GM19043 (cell line): ENCODE data around the gene RERE.
"Not testable (repeated sequence)": the region's sequence is repeated elsewhere in the genome, so short reads cannot be mapped to it uniquely, and the experiment has no call there.

Source experiments
- ATAC-seq: cut with Tn5 transposase; IDR thresholded peaks from one replicate; pipeline ENCODE4 v1.9.1; 2021; ENCODE audit warnings: low read depth; ENCODE audit not compliant: unreplicated experiment

RERE gene

DNA sequence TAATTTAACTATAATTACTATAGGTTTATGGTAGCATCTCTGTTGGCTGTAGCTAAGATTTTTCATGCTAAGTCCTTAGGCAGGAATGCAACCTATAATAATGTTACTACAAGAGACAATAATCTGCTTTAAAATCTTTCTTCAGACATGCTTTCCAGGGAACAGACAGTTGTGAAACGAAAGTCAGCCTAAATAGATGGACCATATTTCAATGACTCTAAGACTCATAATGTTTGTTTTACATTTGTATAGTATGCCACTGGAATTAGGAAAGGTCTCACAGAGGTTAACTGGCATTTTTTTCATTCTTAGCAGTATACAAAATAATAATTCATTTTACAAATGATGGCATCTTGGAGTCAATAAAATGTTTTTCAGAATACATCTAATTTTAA, 8.1 kb downstream of the RERE start:
- ATAC-seq = no peak

DNA sequence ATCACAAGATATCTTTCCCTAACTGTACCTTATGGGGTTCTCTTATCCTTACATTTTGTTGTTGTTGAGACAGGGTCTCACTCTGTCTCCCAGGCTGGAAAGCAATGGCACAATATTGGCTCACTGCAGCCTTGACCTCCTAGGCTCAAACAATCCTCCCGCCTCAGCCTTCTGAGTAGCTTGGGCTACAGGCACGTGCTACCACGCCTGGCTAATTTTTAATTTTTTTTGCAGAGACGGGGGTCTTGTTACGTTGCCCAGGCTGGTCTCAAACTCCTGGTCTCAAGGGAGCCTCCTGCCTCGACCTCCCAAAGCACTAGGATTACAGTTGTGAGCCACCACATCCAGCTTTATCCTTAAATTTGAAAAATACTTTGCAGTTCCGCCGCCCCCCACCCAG, 10.4 kb downstream of the RERE start:
- no peak for ATAC-seq

- no peak for ATAC-seq
Observed at GRCh38 chr1:8800416-8800815, 17.0 kb downstream of the RERE start.

GRCh38 chr1:8797216-8797615, 20.2 kb downstream of the RERE start:
- no peak for ATAC-seq

DNA sequence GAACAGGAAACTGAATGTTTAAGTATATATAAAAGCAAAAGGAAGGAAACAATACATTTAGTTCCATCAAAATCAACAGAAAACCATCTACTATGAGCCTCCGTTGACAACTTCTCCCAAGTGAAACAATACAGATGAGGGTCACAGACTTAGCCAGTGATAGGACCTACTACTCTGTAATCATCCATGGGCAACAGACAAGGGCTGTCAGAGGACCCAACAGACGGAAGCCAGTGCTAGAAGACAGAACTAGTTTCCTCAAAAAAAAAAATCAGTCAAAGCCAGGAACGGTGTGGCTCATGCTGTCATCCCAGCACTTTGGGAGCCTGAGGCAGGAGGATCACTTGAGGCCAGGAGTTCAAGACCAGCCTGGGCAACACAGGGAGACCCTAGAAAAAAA, 20.6 kb downstream of the RERE start:
- no peak for ATAC-seq

DNA sequence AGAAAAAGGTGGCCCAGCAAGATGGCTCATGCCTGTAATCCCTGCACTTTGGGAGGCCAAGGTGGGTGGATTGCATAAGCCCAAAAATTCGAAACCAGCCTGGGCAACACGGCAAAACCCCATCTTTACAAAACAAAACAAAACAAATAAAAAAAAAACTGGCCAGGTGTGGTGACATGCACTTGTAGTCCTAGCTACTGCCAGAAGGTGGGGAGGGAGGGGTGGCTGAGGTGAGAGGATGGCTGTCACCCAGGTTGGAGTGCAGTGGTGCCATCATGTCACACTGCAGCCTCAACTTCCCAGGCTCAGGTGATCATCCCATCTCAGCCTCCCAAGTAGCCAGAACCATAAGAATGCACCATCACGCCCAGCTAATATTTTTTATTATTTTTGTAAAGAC, 22.8 kb downstream of the RERE start:
- ATAC-seq = no peak

GRCh38 chr1:8791819-8792218, 25.6 kb downstream of the RERE start:
- no peak for ATAC-seq

DNA sequence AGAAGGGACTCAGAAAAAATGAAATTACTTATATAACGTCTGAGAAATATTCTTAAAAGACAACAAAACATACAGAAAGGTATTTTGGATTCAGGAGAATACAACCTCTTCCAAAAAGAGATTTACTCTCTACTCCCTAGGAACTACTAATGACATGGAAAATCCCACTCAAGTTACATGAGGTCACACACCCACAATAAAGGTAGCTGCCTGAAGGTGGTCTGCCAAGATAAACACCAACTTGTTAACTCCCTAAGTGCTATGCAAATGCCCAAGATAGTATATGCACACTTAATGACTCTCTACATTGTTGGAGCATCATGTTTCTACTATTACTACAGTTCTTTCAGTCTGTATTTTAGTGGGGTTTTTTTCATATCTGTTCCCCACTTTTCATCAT, 26.5 kb downstream of the RERE start:
- no peak for ATAC-seq

DNA sequence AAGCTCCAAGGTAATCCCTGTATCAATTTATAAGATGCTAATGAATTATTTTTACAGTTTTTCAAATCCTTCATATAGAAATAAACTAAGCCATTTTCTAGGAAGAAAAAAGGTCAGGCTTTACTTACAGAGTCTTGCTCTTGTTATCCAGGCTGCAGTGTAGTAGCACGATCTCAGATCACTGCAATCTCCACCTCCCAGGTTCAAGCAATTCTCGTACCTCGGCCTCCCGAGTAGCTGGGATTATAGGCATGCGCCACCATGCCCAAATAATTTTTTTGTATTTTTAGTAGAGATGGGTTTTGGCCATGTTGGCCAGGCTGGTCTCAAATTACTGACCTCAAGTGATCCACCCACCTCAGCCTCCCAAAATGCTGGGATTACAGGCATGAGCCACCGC, 27.0 kb downstream of the RERE start:
- no peak for ATAC-seq

GRCh38 chr1:8789314-8790214, 27.9 kb downstream of the RERE start:
- ATAC-seq = no peak

DNA sequence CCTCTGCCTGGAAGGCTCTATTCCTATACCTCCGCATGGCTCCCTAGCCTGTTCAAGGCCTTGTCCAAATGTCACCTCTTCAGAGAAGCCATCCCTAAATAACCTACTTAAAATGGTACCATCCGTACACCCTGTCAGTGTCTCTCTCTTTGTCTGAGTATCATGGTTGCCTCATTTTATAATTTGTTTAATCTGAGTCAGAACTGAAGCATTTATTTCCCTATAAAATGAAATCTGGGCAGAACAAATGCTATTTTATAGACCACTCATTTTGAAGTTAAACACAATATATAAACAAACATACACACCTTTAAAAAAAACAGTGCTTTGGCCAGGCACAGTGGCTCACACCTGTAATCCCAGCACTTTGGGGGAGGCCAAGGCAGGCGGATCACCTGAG, 30.2 kb downstream of the RERE start:
- no peak for ATAC-seq

DNA sequence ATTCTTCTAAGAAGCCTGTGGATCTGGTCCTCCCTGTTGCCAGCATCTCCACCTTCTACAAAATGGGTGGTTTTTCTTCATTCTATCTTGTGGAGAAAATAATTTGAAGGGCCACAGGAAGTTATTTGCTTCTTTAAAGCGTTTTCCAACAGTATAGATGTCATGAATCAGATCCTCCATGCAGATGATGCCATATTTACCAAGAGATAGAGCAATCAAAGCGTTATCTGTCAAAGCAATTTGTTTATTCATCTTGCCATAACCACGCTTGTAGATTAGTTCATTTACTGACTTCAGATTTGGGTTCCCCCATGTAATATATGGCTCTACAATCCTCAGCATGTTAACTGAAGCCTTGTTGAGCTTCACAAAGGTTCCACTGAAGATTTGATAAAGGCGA, 31.2 kb downstream of the RERE start:
- not testable (repeated sequence) for ATAC-seq

DNA sequence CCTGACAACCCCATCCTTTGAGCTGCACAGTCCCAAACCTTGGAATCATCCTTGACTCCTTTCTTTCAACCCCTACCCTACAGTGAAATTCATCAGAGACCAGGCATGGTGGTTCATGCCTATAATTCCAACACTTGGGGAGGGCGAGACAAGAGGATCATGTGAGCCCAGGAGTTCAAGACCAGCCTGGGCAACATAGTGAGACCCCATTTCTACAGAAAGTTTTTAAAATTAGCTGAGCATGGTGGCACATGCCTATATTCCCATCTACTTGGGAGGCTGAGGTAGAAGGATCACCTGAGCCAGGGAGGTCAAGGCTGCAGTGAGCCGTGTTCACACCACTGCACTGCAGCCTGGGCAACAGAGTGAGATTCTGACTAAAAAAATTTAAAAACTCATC, 34.5 kb downstream of the RERE start:
- no peak for ATAC-seq

- ATAC-seq = no peak
Observed at GRCh38 chr1:8782001-8782620, 35.3 kb downstream of the RERE start.

GRCh38 chr1:8780405-8780804, 37.0 kb downstream of the RERE start:
- ATAC-seq = no peak

DNA sequence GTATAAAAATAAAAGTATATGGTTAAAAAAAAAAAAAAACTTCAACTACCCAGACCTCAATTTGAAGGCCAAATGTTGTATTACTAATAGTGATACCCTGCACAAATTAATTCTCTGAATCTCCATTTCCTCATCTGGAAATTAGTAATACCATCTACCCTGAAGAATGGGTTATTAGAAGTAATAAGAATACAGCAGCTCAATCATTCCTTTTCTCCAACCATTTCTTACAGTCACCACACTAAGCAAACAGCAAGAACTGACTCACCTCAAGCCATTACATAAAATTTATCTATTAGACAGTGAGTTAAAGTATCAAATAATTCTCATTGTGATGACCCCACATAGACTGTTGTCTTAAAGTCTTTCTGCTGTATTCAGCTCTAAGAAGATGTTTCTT, 39.6 kb downstream of the RERE start:
- no peak for ATAC-seq

DNA sequence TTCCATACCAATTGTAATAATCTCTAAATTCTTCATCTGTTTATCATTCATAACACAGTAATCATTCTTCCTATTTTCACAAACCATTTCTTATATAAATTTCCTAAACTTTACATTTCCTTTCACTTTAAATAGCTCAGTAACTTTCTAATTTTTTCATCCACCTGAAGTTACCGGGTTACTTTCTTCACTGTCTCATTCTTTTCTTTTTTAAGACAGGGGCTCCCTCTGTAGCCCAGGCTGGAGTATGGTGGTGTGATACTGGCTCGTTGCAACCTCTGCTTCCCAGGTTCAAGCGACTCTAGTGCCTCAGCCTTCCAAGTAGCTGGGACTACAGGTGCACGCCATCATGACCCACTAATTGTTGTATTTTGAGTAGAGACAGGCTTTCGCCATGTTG, 41.3 kb downstream of the RERE start:
- ATAC-seq = no peak

- no peak for ATAC-seq
Observed at GRCh38 chr1:8767006-8767405, 50.4 kb downstream of the RERE start.

DNA sequence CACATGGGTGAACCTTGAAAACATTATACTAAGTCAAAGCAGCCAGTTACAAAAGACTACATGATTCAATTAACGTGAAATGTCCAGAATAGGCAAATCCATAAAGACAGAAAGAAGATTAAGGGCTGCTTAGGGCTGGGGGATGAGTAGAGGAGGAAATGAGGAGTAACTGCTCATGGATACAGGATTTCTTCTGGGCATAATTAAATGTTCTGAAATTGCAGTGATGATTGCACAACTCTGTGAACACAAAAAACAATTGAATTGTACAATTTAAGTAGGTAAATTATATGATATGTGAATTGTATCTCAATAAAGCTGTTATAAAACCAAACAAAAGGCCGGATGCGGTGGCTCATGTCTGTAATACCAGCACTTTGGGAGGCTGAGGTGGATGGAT, 52.2 kb downstream of the RERE start:
- no peak for ATAC-seq

GRCh38 chr1:8764293-8764937, 53.0 kb downstream of the RERE start:
- ATAC-seq = no peak

DNA sequence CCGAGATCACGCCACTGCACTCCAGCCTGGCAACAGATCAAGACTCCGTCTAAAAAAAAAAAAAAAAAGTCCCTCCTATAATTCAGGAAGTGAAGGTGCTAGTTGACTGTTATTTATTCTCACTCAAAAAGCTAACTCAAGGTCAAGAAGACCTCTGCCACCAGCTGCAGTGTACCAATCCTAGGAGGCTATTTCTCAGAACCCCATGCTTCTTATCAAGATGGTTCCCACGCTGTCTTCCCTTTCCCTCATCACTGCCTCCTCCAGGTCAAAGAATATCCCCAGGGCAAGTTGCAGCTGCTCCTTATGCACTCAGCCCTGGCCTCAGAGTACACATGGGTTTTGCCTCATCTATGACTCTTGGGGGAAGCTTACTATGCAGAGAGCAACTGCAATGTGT, 53.6 kb downstream of the RERE start:
- ATAC-seq = no peak

GRCh38 chr1:8754993-8755392, 62.4 kb downstream of the RERE start:
- no peak for ATAC-seq
